Vein endothelial cell (primary cell): ENCODE data around the gene ATP1B3. TPM values are rescaled to one million over a fixed set of nuclear protein-coding genes. Genes with fewer than 3 reads are reported as not detected.

ENCODE experiments used
- small RNA-seq: library from RNA; depleted of rRNA; stranded (forward); fragments of <200 nt; gene quantifications from one replicate; pipeline ENCODE3, GENCODE V24; 2012
- total RNA-seq: library from RNA; depleted of rRNA; stranded (reverse); fragments of >200 nt; gene quantifications from 2 replicates; pipeline ENCODE4 v1.2.3, GENCODE V29; 2012

The ATP1B3 gene
- 109 and 193 TPM in 2 replicates for total RNA-seq

GRCh38 chr3:141876381-141876890 lies at the start of gene ATP1B3:
Gene ATP1B3 (plus strand): TSS chr3:141876643. CDS start chr3:141876802, 159 bp downstream.

Small RNA genes lying within 50 kb of the gene (small RNA-seq; reads per million reads assigned to genes)
- not detected for gene HMGN2P25
- not detected for gene RNU6-509P

Other genes with a start within 250 kb of the ATP1B3 start
- 67.0 and 94.1 TPM in 2 replicates for gene RNF7, start 138.3 kb upstream of the ATP1B3 start, total RNA-seq
- not detected in 2 replicates for gene GRK7, start 113.2 kb upstream of the ATP1B3 start, total RNA-seq